ENCODE data around the gene CDHR1. TPM values are rescaled to one million over a fixed set of nuclear protein-coding genes. Genes with fewer than 3 reads are reported as not detected.

Gene CDHR1
- total and polyA plus RNA-seq, 4 donors: 0.07 to 0.51 (median 0.14) TPM

DNA sequence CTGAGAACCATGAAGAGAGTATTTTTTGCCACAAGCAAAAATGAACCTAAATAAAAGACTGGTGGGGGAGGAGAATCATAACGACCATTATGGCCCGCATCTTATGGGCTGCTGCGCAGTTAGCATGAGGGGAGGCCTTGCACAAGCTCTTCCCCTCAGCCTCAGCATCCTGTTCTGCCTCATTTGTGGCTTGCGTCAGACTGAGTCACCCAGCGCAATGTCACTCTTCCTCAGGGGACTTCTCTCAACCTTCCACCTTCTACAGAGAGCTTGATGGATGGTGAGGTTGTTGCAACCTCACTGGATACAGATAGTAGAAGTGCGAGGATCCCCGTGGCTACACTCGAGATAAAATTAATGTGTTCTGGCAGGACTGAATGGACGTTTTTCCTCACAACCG lies 37.6 kb upstream of the CDHR1 start:
- Histone ChIP-seq H3K4me3 (ENCODE audit: low read depth in 1 of 3, low read length in 3 of 3) (no peak overlapping the region), H3K9me3 (ENCODE audit: control insufficient read depth in 4 of 4, low read length in 3 of 4) (no peaks in the 10 kb centered on the region), H3K27ac (ENCODE audit: low read depth in 1 of 2, low read length in 2 of 2) (no peak overlapping the region), H3K27me3 (ENCODE audit: control insufficient read depth in 4 of 4, insufficient read depth in 4 of 4, low read length in 3 of 4) (peaks cover 0 to 3% (median under 1%) of the 10 kb centered on the region in 4 donors), H3K36me3 (ENCODE audit: control insufficient read depth in 4 of 4, insufficient read depth in 3 of 4, low read depth in 1 of 4, low read length in 3 of 4) (peaks cover 0 to 30% (median 19%) of the 10 kb centered on the region in 4 donors), H3K9ac (ENCODE audit: low read depth in 1 of 2, low read length in 2 of 2) (no peak overlapping the region), H3K4me1 (ENCODE audit: control insufficient read depth in 4 of 4, insufficient read depth in 4 of 4, low read length in 3 of 4) (peaks cover 0 to 2% (median 0%) of the 10 kb centered on the region in 4 donors)
- TF ChIP-seq REST (IDR thresholded peaks at IDR 0.05): no peak
- TF ChIP-seq YY1 (IDR thresholded peaks at IDR 0.05): no peak
- no peak for TF ChIP-seq FOXA1 (IDR thresholded peaks at IDR 0.05)
- no peak for TF ChIP-seq TAF1 (conservative IDR thresholded peaks at IDR 0.05)
- TF ChIP-seq RXRA (IDR thresholded peaks at IDR 0.05): no peak
- TF ChIP-seq EGR1 (IDR thresholded peaks at IDR 0.05; ENCODE audit: low read depth in 2 of 2): no peak
- TF ChIP-seq RAD21 (IDR thresholded peaks at IDR 0.05): no peak
- no peak for TF ChIP-seq JUND (IDR thresholded peaks at IDR 0.05)
- TF ChIP-seq NR2F2 (IDR thresholded peaks at IDR 0.05): no peak
- no peak for TF ChIP-seq GABPA (IDR thresholded peaks at IDR 0.05 in 1 of 2, conservative IDR thresholded peaks at IDR 0.05 in 1 of 2)
- no peak for TF ChIP-seq HNF4A (conservative IDR thresholded peaks at IDR 0.05)
- TF ChIP-seq, protein P1, sequence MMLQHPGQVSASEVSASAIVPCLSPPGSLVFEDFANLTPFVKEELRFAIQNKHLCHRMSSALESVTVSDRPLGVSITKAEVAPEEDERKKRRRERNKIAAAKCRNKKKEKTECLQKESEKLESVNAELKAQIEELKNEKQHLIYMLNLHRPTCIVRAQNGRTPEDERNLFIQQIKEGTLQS (IDR thresholded peaks at IDR 0.05): no peak
- no peak for TF ChIP-seq CTCF (IDR thresholded peaks at IDR 0.05; ENCODE audit: low read depth, low read length, missing input control)
- TF ChIP-seq SP1 (IDR thresholded peaks at IDR 0.05): no peak
- TF ChIP-seq, protein P2, sequence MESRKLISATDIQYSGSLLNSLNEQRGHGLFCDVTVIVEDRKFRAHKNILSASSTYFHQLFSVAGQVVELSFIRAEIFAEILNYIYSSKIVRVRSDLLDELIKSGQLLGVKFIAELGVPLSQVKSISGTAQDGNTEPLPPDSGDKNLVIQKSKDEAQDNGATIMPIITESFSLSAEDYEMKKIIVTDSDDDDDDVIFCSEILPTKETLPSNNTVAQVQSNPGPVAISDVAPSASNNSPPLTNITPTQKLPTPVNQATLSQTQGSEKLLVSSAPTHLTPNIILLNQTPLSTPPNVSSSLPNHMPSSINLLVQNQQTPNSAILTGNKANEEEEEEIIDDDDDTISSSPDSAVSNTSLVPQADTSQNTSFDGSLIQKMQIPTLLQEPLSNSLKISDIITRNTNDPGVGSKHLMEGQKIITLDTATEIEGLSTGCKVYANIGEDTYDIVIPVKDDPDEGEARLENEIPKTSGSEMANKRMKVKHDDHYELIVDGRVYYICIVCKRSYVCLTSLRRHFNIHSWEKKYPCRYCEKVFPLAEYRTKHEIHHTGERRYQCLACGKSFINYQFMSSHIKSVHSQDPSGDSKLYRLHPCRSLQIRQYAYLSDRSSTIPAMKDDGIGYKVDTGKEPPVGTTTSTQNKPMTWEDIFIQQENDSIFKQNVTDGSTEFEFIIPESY (IDR thresholded peaks at IDR 0.05): no peak
- no peak for TF ChIP-seq HNF4G (IDR thresholded peaks at IDR 0.05)
- no peak for TF ChIP-seq MAX (IDR thresholded peaks at IDR 0.05)
- DNase-seq (ENCODE audit: low spot score): no peak
- 76% methylated on average over 10 of the region's 10 CpGs for WGBS

All from liver (tissue), 9 donors.